OCI-LY1 (cell line): ENCODE data around the gene CENPX.

Experiments used
- CTCF ChIP-seq: fragments of 200-600 bp; sonication (generic), shearing (Covaris generic); IDR thresholded peaks from 2 replicates; pipeline ENCODE4 v1.5.1; 2017; ENCODE audit warnings: mild to moderate bottlenecking, antibody characterized with exemption, low read length, moderate library complexity, mixed read lengths
- EZH2 ChIP-seq: fragments of 200-600 bp; sonication (generic), shearing (Covaris generic); IDR thresholded peaks from 2 replicates; pipeline ENCODE4 v1.8.0; 2017; ENCODE audit warnings: borderline replicate concordance, mixed run types, mild to moderate bottlenecking, antibody characterized with exemption, low read length, moderate library complexity, mixed read lengths

GRCh38 chr17:82031885-82032627 is 9.4 kb upstream of the CENPX start:
- TF ChIP-seq CTCF = no peak
- no peak for TF ChIP-seq EZH2
